Measurements from ENCODE around the gene CD52. TPM values are rescaled to one million over a fixed set of nuclear protein-coding genes. Genes with fewer than 3 reads are reported as not detected.
"Not testable (repeated sequence)": the region's sequence is repeated elsewhere in the genome, so short reads cannot be mapped to it uniquely, and the experiment has no call there.

The CD52 gene
- total RNA-seq, 4 donors from 2014 or later = 2.3 to 11.4 (median 9.9) TPM

GRCh38 chr1:26289158-26290059 is 28.3 kb upstream of the CD52 start:
- Histone ChIP-seq H3K27me3 (no peaks in the 10 kb centered on the region), H3K4me1 (peaks cover 68% of the 10 kb centered on the region), H3K27ac (peak overlapping the region; percentile 45), H3K36me3 (no peaks in the 10 kb centered on the region), H3K4me3 (no peak overlapping the region), H3K9me3 (no peaks in the 10 kb centered on the region)
- 88% methylated on average over 14 of the region's 21 CpGs for WGBS
- TF ChIP-seq POLR2A (IDR thresholded peaks at IDR 0.05) = no peak
- TF ChIP-seq POLR2AphosphoS5 (IDR thresholded peaks at IDR 0.05) = no peak
- no peak for TF ChIP-seq CTCF (IDR thresholded peaks at IDR 0.05)
- no peak for TF ChIP-seq EP300 (IDR thresholded peaks at IDR 0.05)
- DNase-seq (ENCODE audit: low spot score in 2 of 2) = peak; percentile 65 to 81

GRCh38 chr1:26290122-26290881 is 27.5 kb upstream of the CD52 start:
- Histone ChIP-seq H3K9me3 (no peaks in the 10 kb centered on the region), H3K36me3 (no peaks in the 10 kb centered on the region), H3K27ac (peak overlapping the region; percentile 54), H3K4me3 (no peak overlapping the region), H3K27me3 (no peaks in the 10 kb centered on the region), H3K4me1 (peaks cover 59% of the 10 kb centered on the region)
- peak in 1 of 2 donors; percentile 61 for DNase-seq (ENCODE audit: low spot score in 2 of 2)
- TF ChIP-seq EP300 (IDR thresholded peaks at IDR 0.05) (no peak), CTCF (IDR thresholded peaks at IDR 0.05) (no peak), POLR2A (IDR thresholded peaks at IDR 0.05) (no peak), POLR2AphosphoS5 (IDR thresholded peaks at IDR 0.05) (no peak)
- WGBS = 82% methylated on average over 7 of the region's 11 CpGs

GRCh38 chr1:26290882-26291261 is 26.9 kb upstream of the CD52 start:
- Histone ChIP-seq H3K27ac (peak overlapping the region; percentile 54), H3K4me3 (no peak overlapping the region), H3K36me3 (no peaks in the 10 kb centered on the region), H3K9me3 (no peaks in the 10 kb centered on the region), H3K4me1 (peaks cover 54% of the 10 kb centered on the region), H3K27me3 (no peaks in the 10 kb centered on the region)
- no peak for TF ChIP-seq CTCF (IDR thresholded peaks at IDR 0.05)
- no peak for TF ChIP-seq POLR2A (IDR thresholded peaks at IDR 0.05)
- TF ChIP-seq EP300 (IDR thresholded peaks at IDR 0.05) = no peak
- no peak for TF ChIP-seq POLR2AphosphoS5 (IDR thresholded peaks at IDR 0.05)
- WGBS = 85% methylated on average over 5 of the region's 11 CpGs
- DNase-seq (ENCODE audit: low spot score in 2 of 2) = peak; percentile 65 to 75

- H3K9me3 ChIP-seq = no peaks in the 10 kb centered on the region
- no peaks in the 10 kb centered on the region for H3K36me3 ChIP-seq
- peak in 1 of 2 donors; percentile 57 for DNase-seq (ENCODE audit: low spot score in 2 of 2)
- H3K27ac ChIP-seq = peak overlapping the region; percentile 54
- H3K4me3 ChIP-seq = no peak overlapping the region
- 60% methylated on average over 1 of the region's 3 CpGs for WGBS
- H3K27me3 ChIP-seq = no peaks in the 10 kb centered on the region
- no peak for TF ChIP-seq CTCF (IDR thresholded peaks at IDR 0.05)
- no peak for TF ChIP-seq POLR2AphosphoS5 (IDR thresholded peaks at IDR 0.05)
- no peak for TF ChIP-seq EP300 (IDR thresholded peaks at IDR 0.05)
- no peak for TF ChIP-seq POLR2A (IDR thresholded peaks at IDR 0.05)
- peaks cover 49% of the 10 kb centered on the region for H3K4me1 ChIP-seq
These were observed 26.3 kb upstream of the CD52 start for GRCh38 chr1:26291433-26291832.

GRCh38 chr1:26291939-26292338 is 25.8 kb upstream of the CD52 start:
- WGBS = 85% methylated on average over 4 of the region's 4 CpGs
- peaks cover 4% of the 10 kb centered on the region for H3K36me3 ChIP-seq
- no peak overlapping the region for H3K27ac ChIP-seq
- H3K27me3 ChIP-seq = no peaks in the 10 kb centered on the region
- no peak for TF ChIP-seq EP300 (IDR thresholded peaks at IDR 0.05)
- no peaks in the 10 kb centered on the region for H3K9me3 ChIP-seq
- H3K4me3 ChIP-seq = no peak overlapping the region
- DNase-seq (ENCODE audit: low spot score in 2 of 2) = no peak
- peaks cover 48% of the 10 kb centered on the region for H3K4me1 ChIP-seq

GRCh38 chr1:26292735-26293134 is 25.0 kb upstream of the CD52 start:
- H3K27ac ChIP-seq; H3K9me3 ChIP-seq; H3K27me3 ChIP-seq; DNase-seq (ENCODE audit: low spot score in 2 of 2); H3K4me3 ChIP-seq; H3K36me3 ChIP-seq: not testable (repeated sequence)
- H3K4me1 ChIP-seq = peaks cover 40% of the 10 kb centered on the region
- WGBS = 94% methylated on average over 5 of the region's 5 CpGs

Measured in suprapubic skin (tissue), 4 donors.